Neural cell (in vitro differentiated cells): Measurements from ENCODE around the gene FGF9. TPM values are rescaled to one million over a fixed set of nuclear protein-coding genes. Genes with fewer than 3 reads are reported as not detected.

Source experiments
- H2AFZ ChIP-seq: fragments of 200-600, 300-800 bp; sonication (generic), shearing (Covaris generic); 2 replicates; pipeline ENCODE4 v1.6.0; 2014; ENCODE audit warnings: low read depth, mild to moderate bottlenecking, antibody characterized with exemption, low read length, moderate library complexity
- H3F3A ChIP-seq: fragments of 200-600 bp; shearing (Covaris generic); 2 replicates; pipeline ENCODE4 v1.6.1; 2016; ENCODE audit warnings: mild to moderate bottlenecking, moderate library complexity, mixed read lengths, antibody characterized with exemption, low read length; ENCODE audit not compliant: insufficient read depth, poor library complexity, severe bottlenecking
- H3K27ac ChIP-seq: fragments of 200-600, 300-800 bp; sonication (generic), shearing (Covaris generic); 2 replicates; pipeline ENCODE4 v1.5.1; 2014; ENCODE audit warnings: mild to moderate bottlenecking, low read length, moderate library complexity
- H3K27me3 ChIP-seq: fragments of 300-800, 200-600 bp; sonication (generic), shearing (Covaris generic); 2 replicates; pipeline ENCODE4 v1.6.0; 2014; ENCODE audit warnings: mild to moderate bottlenecking, low read depth, low read length, moderate library complexity; ENCODE audit not compliant: insufficient read depth
- H3K36me3 ChIP-seq: fragments of 300-800, 200-600 bp; sonication (generic), shearing (Covaris generic); 2 replicates; pipeline ENCODE4 v1.5.1; 2014; ENCODE audit warnings: mild to moderate bottlenecking, antibody characterized with exemption, low read length, moderate library complexity; ENCODE audit not compliant: insufficient read depth
- H3K4me2 ChIP-seq: fragments of 300-800, 200-600 bp; sonication (generic), shearing (Covaris generic); 2 replicates; pipeline ENCODE4 v1.6.0; 2014; ENCODE audit warnings: mild to moderate bottlenecking, low read length
- H3K4me3 ChIP-seq: fragments of 300-800, 200-600 bp; sonication (generic), shearing (Covaris generic); 2 replicates; pipeline ENCODE4 v1.5.1; 2014; ENCODE audit warnings: mild to moderate bottlenecking, low read length, moderate library complexity
- H3K79me2 ChIP-seq: fragments of 200-600 bp; shearing (Covaris generic); replicated peaks from 2 replicates; pipeline ENCODE4 v1.6.0; 2014; ENCODE audit warnings: mild to moderate bottlenecking, low read length, moderate library complexity; ENCODE audit not compliant: insufficient read depth
- H3K9ac ChIP-seq: fragments of 300-800, 200-600 bp; sonication (generic), shearing (Covaris generic); 2 replicates; pipeline ENCODE4 v1.6.1; 2016; ENCODE audit warnings: mild to moderate bottlenecking, low read length, mixed read lengths
- H3K9me2 ChIP-seq: fragments of 200-600 bp; shearing (Covaris generic); 2 replicates; pipeline ENCODE4 v1.6.1; 2016; ENCODE audit warnings: mild to moderate bottlenecking, low read length, mixed read lengths; ENCODE audit not compliant: insufficient read depth
- H3K9me3 ChIP-seq: fragments of 200-600, 300-800 bp; sonication (generic), shearing (Covaris generic); 2 replicates; pipeline ENCODE4 v1.6.1; 2016; ENCODE audit warnings: mild to moderate bottlenecking, mixed run types, low read length, moderate library complexity, mixed read lengths
- H4K20me1 ChIP-seq: fragments of 200-600 bp; shearing (Covaris generic); 2 replicates; pipeline ENCODE4 v1.6.1; 2016; ENCODE audit warnings: mild to moderate bottlenecking, mixed run types; ENCODE audit not compliant: insufficient read depth
- EP300 ChIP-seq: fragments of 450-650 bp; conservative IDR thresholded peaks from 2 replicates; pipeline ENCODE4 v1.6.1; 2014; ENCODE audit warnings: antibody characterized with exemption, mild to moderate bottlenecking, moderate library complexity; ENCODE audit not compliant: poor library complexity, severe bottlenecking
- EZH2 ChIP-seq: fragments of 200-600, 300-800 bp; shearing (Covaris generic), sonication (generic); IDR thresholded peaks from 2 replicates; pipeline ENCODE4 v1.6.1; 2014; ENCODE audit warnings: antibody characterized with exemption, low read length, borderline replicate concordance, mild to moderate bottlenecking; ENCODE audit not compliant: insufficient read depth, poor library complexity, severe bottlenecking
- MXI1 ChIP-seq: fragments of 450-650 bp; conservative IDR thresholded peaks from 2 replicates; pipeline ENCODE4 v1.6.1; 2014; ENCODE audit warnings: antibody characterized with exemption, mild to moderate bottlenecking; ENCODE audit not compliant: poor library complexity, severe bottlenecking
- POLR2AphosphoS5 ChIP-seq: IDR thresholded peaks from 2 replicates; pipeline ENCODE4 v1.6.1; 2012
- RAD21 ChIP-seq: fragments of 450-650 bp; conservative IDR thresholded peaks from 2 replicates; pipeline ENCODE4 v1.6.1; 2014; ENCODE audit warnings: antibody characterized with exemption, mild to moderate bottlenecking, moderate library complexity
- SMC3 ChIP-seq: fragments of 450-650 bp; conservative IDR thresholded peaks from 2 replicates; pipeline ENCODE4 v1.6.1; 2014; ENCODE audit warnings: antibody characterized with exemption, mild to moderate bottlenecking, moderate library complexity; ENCODE audit not compliant: poor library complexity
- TAF1 ChIP-seq: IDR thresholded peaks from 2 replicates; pipeline ENCODE4 v1.6.1; 2012; ENCODE audit warnings: low read depth
- polyA plus RNA-seq: library from polyadenylated mRNA; depleted of rRNA; stranded (reverse); fragments of >200 nt; gene quantifications from 2 replicates; pipeline ENCODE4 v1.2.3, GENCODE V29; 2014
- TF ChIP-seq, protein P1 (sequence below): fragments of 450-650 bp; IDR thresholded peaks from 2 replicates; pipeline ENCODE4 v1.5.1; 2014; ENCODE audit warnings: antibody characterized with exemption, mild to moderate bottlenecking, moderate library complexity; ENCODE audit not compliant: poor library complexity, severe bottlenecking
- TF ChIP-seq, protein P2 (sequence below): IDR thresholded peaks from 2 replicates; pipeline ENCODE4 v1.6.1; 2012; ENCODE audit warnings: borderline replicate concordance

FGF9 gene
- polyA plus RNA-seq, 1 donor from 2014 or later: 29.4 TPM

DNA sequence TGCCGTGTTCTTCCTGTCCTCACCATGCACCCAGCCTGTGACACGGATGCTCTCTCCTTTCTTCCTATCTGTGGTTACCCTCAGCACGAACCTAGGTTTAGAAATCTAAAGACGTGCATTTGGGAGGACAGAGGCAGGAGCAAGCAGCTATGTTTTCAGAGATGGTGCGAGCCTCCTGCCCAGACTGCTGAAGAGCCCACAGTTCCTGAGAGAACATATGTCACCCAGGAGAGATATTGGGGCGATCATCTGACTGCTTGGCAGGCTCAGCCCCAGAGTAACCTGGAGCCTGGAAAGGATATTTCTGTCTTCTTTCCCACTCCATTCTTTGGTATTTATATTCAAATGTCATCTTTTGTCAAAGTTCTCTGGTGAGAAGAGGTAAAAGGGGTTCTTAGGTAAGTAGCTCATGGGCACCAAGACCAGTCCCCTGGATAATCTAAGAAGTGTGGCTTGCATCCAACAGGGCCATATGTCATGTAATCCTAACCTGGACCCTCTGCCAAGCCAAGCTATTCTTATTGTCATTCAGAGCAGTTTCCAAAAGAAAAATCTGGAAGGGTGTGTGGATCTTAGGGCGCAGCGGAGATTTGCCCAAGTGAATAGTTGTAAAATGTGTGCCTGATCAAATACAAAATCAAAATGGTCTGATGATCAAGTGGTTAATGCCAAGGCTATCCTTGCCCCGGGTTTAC is 59.5 kb downstream of the FGF9 start:
- Histone ChIP-seq H2AFZ (no peak overlapping the region), H3K27ac (no peak overlapping the region), H3K9ac (no peak overlapping the region), H3F3A (no peaks in the 10 kb centered on the region), H3K79me2 (no peaks in the 10 kb centered on the region), H3K9me2 (no peaks in the 10 kb centered on the region), H3K27me3 (no peaks in the 10 kb centered on the region), H3K4me2 (no peak overlapping the region), H4K20me1 (no peaks in the 10 kb centered on the region), H3K4me3 (no peak overlapping the region), H3K9me3 (no peaks in the 10 kb centered on the region), H3K36me3 (no peaks in the 10 kb centered on the region)
- no peak for TF ChIP-seq EP300
- no peak for TF ChIP-seq SMC3
- TF ChIP-seq, protein P1, sequence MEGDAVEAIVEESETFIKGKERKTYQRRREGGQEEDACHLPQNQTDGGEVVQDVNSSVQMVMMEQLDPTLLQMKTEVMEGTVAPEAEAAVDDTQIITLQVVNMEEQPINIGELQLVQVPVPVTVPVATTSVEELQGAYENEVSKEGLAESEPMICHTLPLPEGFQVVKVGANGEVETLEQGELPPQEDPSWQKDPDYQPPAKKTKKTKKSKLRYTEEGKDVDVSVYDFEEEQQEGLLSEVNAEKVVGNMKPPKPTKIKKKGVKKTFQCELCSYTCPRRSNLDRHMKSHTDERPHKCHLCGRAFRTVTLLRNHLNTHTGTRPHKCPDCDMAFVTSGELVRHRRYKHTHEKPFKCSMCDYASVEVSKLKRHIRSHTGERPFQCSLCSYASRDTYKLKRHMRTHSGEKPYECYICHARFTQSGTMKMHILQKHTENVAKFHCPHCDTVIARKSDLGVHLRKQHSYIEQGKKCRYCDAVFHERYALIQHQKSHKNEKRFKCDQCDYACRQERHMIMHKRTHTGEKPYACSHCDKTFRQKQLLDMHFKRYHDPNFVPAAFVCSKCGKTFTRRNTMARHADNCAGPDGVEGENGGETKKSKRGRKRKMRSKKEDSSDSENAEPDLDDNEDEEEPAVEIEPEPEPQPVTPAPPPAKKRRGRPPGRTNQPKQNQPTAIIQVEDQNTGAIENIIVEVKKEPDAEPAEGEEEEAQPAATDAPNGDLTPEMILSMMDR: no peak
- TF ChIP-seq RAD21: no peak
- no peak for TF ChIP-seq POLR2AphosphoS5
- TF ChIP-seq EZH2: no peak
- TF ChIP-seq TAF1: no peak
- TF ChIP-seq MXI1: no peak

DNA sequence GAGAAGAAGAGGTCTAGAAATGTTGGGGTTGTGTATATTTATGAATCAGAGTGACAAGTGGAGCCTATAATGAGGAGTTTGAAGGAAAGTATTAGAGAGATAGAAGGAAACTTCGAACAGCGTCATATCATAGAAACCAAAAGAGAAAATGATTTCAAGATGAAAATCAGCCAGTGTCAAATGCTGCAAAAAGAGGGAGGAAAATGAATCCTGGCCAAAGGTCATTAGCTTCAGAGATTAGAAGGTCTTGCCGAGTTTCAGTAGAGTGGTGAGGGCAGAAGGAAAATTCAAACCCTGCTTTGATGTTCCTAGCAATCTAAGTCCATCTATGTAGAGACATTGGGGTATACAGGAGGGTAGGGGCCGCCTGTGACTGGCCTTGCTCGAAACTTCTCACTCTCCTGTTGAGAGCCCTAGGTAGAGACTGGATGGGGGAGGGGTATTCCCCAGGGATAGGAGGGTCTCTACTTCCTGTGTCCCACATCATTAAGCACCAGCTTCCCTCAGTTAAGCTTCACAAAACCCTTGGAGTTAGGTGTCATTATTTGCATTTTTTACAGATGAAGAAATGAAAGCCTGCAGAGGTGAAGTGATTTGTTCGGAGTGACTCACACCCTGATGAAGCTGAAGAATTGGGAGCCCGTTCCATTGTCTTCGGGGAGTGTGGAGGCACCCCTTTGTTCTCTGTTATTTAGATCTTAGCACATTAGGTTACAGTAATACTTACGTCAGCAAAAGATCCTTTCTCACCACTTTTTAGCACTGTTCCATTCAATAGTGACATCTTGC is 62.8 kb downstream of the FGF9 start:
- no peak overlapping the region for H3K4me3 ChIP-seq
- H3K27me3 ChIP-seq: no peaks in the 10 kb centered on the region
- no peaks in the 10 kb centered on the region for H3K36me3 ChIP-seq
- H3K4me2 ChIP-seq: no peak overlapping the region
- no peak overlapping the region for H2AFZ ChIP-seq
- TF ChIP-seq POLR2AphosphoS5 (no peak), EZH2 (no peak), RAD21 (no peak), MXI1 (no peak), EP300 (no peak), SMC3 (no peak), TAF1 (no peak)
- TF ChIP-seq, protein P2, sequence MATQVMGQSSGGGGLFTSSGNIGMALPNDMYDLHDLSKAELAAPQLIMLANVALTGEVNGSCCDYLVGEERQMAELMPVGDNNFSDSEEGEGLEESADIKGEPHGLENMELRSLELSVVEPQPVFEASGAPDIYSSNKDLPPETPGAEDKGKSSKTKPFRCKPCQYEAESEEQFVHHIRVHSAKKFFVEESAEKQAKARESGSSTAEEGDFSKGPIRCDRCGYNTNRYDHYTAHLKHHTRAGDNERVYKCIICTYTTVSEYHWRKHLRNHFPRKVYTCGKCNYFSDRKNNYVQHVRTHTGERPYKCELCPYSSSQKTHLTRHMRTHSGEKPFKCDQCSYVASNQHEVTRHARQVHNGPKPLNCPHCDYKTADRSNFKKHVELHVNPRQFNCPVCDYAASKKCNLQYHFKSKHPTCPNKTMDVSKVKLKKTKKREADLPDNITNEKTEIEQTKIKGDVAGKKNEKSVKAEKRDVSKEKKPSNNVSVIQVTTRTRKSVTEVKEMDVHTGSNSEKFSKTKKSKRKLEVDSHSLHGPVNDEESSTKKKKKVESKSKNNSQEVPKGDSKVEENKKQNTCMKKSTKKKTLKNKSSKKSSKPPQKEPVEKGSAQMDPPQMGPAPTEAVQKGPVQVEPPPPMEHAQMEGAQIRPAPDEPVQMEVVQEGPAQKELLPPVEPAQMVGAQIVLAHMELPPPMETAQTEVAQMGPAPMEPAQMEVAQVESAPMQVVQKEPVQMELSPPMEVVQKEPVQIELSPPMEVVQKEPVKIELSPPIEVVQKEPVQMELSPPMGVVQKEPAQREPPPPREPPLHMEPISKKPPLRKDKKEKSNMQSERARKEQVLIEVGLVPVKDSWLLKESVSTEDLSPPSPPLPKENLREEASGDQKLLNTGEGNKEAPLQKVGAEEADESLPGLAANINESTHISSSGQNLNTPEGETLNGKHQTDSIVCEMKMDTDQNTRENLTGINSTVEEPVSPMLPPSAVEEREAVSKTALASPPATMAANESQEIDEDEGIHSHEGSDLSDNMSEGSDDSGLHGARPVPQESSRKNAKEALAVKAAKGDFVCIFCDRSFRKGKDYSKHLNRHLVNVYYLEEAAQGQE: no peak
- TF ChIP-seq, protein P1: no peak
- no peaks in the 10 kb centered on the region for H3K79me2 ChIP-seq
- H4K20me1 ChIP-seq: no peaks in the 10 kb centered on the region
- no peak overlapping the region for H3K9ac ChIP-seq
- no peak overlapping the region for H3K27ac ChIP-seq
- no peaks in the 10 kb centered on the region for H3F3A ChIP-seq
- no peaks in the 10 kb centered on the region for H3K9me2 ChIP-seq
- no peaks in the 10 kb centered on the region for H3K9me3 ChIP-seq
